Measurements from ENCODE around the gene NDOR1. TPM values are rescaled to one million over a fixed set of nuclear protein-coding genes. Genes with fewer than 3 reads are reported as not detected.

NDOR1 gene
- total RNA-seq, 4 donors from 2014 or later = 9.0 to 16.6 (median 15.4) TPM

- 0% methylated on average over 15 of the region's 98 CpGs; no CpG with 5 or more reads in 1 of the 2 donors for WGBS, 2 donors
- H3K36me3 ChIP-seq = peaks cover 15 to 26% of the 10 kb centered on the region in 2 donors
Observed at GRCh38 chr9:137188490-137189296, 16.8 kb upstream of the NDOR1 start, which contains the start of the genes ANAPC2 and SSNA1. Gene ANAPC2 (minus strand): TSS chr9:137188560. CDS start chr9:137188532, 28 bp downstream. Gene SSNA1 (plus strand): TSS chr9:137188676. CDS start chr9:137188727, 51 bp downstream.

GRCh38 chr9:137189297-137190295 lies 15.9 kb upstream of the NDOR1 start:
- no peak for DNase-seq
- H3K4me3 ChIP-seq (replicated peaks in 1 of 3) = peak overlapping the region; percentile 29 to 90 (median 86)
- no peaks in the 10 kb centered on the region for H3K27me3 ChIP-seq
- intact Hi-C loops (cut with DNase I) = loop anchor here (5.0 kb wide), 1 partner anchor 38 kb away; the partner anchor contains the start of genes CYSRT1 and RNF224
- H3K27ac ChIP-seq = peak overlapping the region; percentile 70 to 88 (median 86)
- 37 to 52% methylated on average over 13 to 15 of the region's 23 CpGs for WGBS, 2 donors
- H3K9me3 ChIP-seq = no peaks in the 10 kb centered on the region
- peaks cover 29 to 33% of the 10 kb centered on the region in 2 donors for H3K4me1 ChIP-seq
- TF ChIP-seq CTCF (IDR thresholded peaks at IDR 0.05) (no peak), POLR2A (IDR thresholded peaks at IDR 0.05) (no peak)
- peaks cover 10 to 17% of the 10 kb centered on the region in 2 donors for H3K36me3 ChIP-seq

More at GRCh38 chr9:137188490-137189296, 16.8 kb upstream of the NDOR1 start, which contains the start of the genes ANAPC2 and SSNA1:
- no peaks in the 10 kb centered on the region for H3K9me3 ChIP-seq
- no peaks in the 10 kb centered on the region for H3K27me3 ChIP-seq
- peaks cover 29 to 30% of the 10 kb centered on the region in 2 donors for H3K4me1 ChIP-seq
- peak within 1 kb of the TSS; percentile 70 to 88 (median 86) for H3K27ac ChIP-seq
- DNase-seq = peak; percentile 92 to 93
- TF ChIP-seq POLR2A (IDR thresholded peaks at IDR 0.05) (peak; percentile 31 to 87), CTCF (IDR thresholded peaks at IDR 0.05) (peak in 2 of 6 experiments; percentile 28 to 53)
- H3K4me3 ChIP-seq (replicated peaks in 1 of 3) = peak within 1 kb of the TSS; percentile 70 to 90 (median 86)
- intact Hi-C loops (cut with DNase I) = loop anchor here (5.0 kb wide), 1 partner anchor 39 kb away; the partner anchor contains the start of genes CYSRT1 and RNF224

- TF ChIP-seq POLR2A (IDR thresholded peaks at IDR 0.05) (no peak), CTCF (IDR thresholded peaks at IDR 0.05) (no peak)
- H3K4me1 ChIP-seq = peaks cover 29 to 33% of the 10 kb centered on the region in 2 donors
- no peak overlapping the region for H3K4me3 ChIP-seq (replicated peaks in 1 of 3)
- intact Hi-C loops (cut with DNase I) = no loop called here
- H3K9me3 ChIP-seq = no peaks in the 10 kb centered on the region
- no peak for DNase-seq
- no peaks in the 10 kb centered on the region for H3K27me3 ChIP-seq
- H3K36me3 ChIP-seq = peaks cover 10 to 11% of the 10 kb centered on the region in 2 donors
- WGBS, 2 donors = 73 to 82% methylated on average over 6 to 8 of the region's 9 CpGs
- H3K27ac ChIP-seq = peak overlapping the region in 1 of 3 donors; percentile 88
Observed at GRCh38 chr9:137190315-137190856, 15.1 kb upstream of the NDOR1 start.

- H3K4me1 ChIP-seq = peaks cover 29 to 33% of the 10 kb centered on the region in 2 donors
- 74 to 80% methylated on average over 2 of the region's 3 CpGs for WGBS, 2 donors
- H3K4me3 ChIP-seq (replicated peaks in 1 of 3) = no peak overlapping the region
- intact Hi-C loops (cut with DNase I) = no loop called here
- H3K9me3 ChIP-seq = no peaks in the 10 kb centered on the region
- H3K27me3 ChIP-seq = no peaks in the 10 kb centered on the region
- TF ChIP-seq CTCF (IDR thresholded peaks at IDR 0.05) = no peak
- no peak for TF ChIP-seq POLR2A (IDR thresholded peaks at IDR 0.05)
- no peak overlapping the region for H3K27ac ChIP-seq
- peaks cover 8 to 10% of the 10 kb centered on the region in 2 donors for H3K36me3 ChIP-seq
- no peak for DNase-seq
Observed at GRCh38 chr9:137191245-137191644, 14.3 kb upstream of the NDOR1 start.

All from thyroid gland (tissue), 4 donors.